DOHH2 (cell line): ENCODE results near the gene TMEM231.

ENCODE experiments used
- EZH2phosphoT487 ChIP-seq: fragments of 200-600 bp; sonication (generic); IDR thresholded peaks from 2 replicates; pipeline ENCODE4 v1.6.1; 2017; ENCODE audit warnings: borderline replicate concordance, mild to moderate bottlenecking, antibody characterized with exemption, low read length, moderate library complexity, mixed read lengths
- TF ChIP-seq, protein P1 (sequence below): fragments of 200-600 bp; sonication (generic); IDR thresholded peaks from one replicate; pipeline ENCODE4 v1.5.1; 2014; ENCODE audit warnings: antibody characterized with exemption, mild to moderate bottlenecking, low read depth, low read length; ENCODE audit not compliant: poor library complexity, severe bottlenecking

DNA sequence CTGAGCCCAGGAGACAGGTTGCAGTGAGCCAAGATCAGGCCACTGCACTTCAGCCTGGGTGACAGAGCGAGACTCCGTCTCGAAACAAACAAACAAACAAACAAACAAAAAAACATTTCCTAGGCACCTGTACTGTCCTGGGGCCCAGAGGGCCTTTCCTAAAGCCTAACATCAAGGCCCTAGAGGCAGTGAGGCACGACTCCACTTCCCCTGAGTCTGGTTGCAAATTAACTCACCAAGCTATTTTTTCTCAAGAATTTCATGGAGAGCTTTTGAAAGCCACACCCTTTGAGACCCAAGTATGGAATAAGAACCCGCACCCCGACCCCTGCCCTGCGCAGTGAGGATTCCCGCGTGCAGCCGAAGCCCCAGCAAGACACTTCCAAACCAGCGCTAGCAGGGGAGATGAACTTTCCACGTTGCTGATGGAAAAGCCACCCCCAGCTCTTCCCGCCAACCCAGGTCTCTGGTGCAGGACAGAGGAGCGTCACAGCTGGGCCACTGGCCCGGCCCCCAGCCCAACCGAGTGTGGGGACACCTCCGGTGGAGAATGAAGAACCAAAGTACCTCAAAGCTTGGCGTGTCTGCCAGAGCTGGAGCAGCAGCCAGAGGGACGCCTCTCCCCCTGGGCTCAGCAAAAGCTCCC lies 21.4 kb downstream of the TMEM231 start:
- TF ChIP-seq, protein P1, sequence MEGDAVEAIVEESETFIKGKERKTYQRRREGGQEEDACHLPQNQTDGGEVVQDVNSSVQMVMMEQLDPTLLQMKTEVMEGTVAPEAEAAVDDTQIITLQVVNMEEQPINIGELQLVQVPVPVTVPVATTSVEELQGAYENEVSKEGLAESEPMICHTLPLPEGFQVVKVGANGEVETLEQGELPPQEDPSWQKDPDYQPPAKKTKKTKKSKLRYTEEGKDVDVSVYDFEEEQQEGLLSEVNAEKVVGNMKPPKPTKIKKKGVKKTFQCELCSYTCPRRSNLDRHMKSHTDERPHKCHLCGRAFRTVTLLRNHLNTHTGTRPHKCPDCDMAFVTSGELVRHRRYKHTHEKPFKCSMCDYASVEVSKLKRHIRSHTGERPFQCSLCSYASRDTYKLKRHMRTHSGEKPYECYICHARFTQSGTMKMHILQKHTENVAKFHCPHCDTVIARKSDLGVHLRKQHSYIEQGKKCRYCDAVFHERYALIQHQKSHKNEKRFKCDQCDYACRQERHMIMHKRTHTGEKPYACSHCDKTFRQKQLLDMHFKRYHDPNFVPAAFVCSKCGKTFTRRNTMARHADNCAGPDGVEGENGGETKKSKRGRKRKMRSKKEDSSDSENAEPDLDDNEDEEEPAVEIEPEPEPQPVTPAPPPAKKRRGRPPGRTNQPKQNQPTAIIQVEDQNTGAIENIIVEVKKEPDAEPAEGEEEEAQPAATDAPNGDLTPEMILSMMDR, result no peak
- TF ChIP-seq EZH2phosphoT487, result no peak
